HG02588 (cell line): ENCODE measurements around the gene OSBPL6.
"Not testable (repeated sequence)": the region's sequence is repeated elsewhere in the genome, so short reads cannot be mapped to it uniquely, and the experiment has no call there.

ENCODE experiments used
- ATAC-seq: cut with Tn5 transposase; IDR thresholded peaks from one replicate; pipeline ENCODE4 v1.9.1; 2021; ENCODE audit warnings: mild to moderate bottlenecking, moderate library complexity; ENCODE audit not compliant: unreplicated experiment

The OSBPL6 gene

DNA sequence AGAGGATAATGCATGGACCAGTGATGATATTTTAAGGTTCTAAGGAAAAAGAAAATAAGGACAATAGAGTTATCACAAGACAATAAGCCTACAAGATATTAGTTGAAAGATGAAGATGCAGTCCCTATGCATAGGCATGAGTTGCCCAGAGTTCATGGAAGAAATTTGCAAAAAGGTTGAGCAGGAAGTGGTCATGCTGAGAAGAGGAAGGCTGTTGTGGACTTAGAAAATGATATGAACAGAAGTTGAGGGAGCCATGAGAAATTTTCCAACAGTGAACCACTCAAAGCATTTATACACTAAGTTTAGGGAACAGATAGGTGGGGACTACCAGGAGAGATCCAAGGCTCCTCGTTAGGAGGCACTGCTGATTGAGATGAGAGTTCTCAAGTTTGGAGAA is 3.5 kb downstream of the OSBPL6 start:
- ATAC-seq, result no peak

DNA sequence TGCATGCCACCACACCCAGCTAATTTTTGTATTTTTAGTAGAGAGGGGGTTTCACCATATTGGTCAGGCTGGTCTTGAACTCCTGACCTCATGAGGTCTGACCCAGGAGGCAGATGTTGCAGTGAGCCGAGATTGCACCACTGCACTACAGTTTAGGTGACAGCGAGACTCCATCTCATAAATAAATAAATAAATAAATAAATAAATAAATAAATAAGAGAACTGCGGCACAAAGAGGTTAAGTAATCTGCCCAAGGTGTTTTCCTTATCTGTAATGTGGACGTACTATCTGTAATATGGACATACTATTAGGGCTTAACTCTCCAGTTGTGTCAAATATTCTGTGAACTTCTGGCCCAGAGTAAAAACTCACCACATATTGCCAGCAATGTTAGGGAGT is 4.1 kb downstream of the OSBPL6 start:
- not testable (repeated sequence) for ATAC-seq

DNA sequence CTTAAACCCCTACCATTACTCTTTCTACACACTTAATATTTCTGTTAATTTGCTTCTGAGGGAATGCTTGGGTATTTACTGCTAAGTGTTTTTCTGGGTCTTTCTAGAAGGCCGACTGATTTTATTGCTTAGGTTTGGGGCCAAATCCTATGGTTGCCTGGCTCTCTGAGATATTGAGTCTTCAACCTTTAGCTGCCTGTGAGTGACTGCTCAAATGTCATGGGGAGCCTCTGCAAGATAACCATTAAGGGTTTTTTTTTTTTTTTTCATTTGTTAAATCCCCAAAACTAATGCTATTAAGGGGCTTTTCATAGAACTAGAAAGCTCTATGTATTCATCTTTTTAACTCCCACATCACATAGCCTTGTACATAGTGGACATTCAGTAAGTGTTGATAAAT is 5.0 kb downstream of the OSBPL6 start:
- no peak for ATAC-seq

DNA sequence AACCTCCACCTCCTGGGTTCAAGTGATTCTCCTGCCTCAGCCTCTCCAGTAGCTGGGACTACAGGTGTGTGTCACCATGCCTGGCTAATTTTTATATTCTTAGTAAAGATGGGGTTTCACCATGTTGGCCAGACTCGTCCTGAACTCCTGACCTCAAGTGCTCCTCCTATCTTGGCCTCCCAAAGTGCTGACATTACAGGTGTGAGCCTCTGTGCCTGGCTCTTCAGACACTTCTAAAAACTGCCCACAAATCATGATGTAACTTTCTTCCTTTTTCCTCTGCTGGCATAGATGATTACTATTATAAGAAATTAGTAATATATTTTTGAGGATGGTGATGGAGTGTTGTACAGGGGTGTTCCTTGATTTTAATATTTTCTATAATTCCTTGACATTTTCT is 6.0 kb downstream of the OSBPL6 start:
- no peak for ATAC-seq

DNA sequence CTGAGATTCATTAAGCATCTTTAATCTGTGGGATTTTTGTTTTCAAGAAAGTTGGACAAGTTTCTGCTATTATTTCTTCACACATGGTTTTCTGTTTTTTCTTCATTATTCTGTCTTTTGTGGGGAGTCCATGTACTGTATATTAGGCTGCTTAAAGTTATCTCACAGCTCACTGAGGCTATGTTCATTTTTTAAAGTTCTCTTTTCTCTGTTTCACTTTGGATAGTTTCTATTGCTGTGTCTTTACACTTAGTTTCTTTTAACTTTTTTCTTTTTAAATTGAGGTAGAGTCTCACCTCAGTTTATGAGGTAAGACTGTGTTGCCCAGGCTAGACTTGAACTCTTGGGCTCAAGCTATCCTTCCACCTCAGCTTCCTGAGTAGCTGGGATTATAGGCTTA is 8.6 kb downstream of the OSBPL6 start:
- ATAC-seq, result no peak

DNA sequence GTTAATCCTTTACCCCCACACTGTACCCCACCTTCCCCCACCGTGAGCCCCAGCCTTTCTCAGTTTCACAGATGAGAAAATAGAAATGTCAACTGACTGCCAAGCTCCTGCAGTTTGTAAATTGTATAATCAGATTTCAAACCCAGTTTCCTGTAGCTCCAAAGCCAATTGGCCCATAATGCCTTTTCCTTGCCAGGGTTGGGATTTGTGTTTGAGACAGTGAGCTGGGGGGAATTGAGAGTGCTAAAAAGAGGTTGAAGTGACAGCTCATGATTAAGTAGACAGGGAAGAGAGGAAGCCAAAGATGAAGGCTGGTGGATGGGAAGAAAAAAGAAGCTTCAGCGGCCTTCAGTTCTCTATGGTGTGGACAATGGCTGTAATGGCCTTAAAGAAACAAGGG is 10.7 kb downstream of the OSBPL6 start:
- ATAC-seq, result no peak

DNA sequence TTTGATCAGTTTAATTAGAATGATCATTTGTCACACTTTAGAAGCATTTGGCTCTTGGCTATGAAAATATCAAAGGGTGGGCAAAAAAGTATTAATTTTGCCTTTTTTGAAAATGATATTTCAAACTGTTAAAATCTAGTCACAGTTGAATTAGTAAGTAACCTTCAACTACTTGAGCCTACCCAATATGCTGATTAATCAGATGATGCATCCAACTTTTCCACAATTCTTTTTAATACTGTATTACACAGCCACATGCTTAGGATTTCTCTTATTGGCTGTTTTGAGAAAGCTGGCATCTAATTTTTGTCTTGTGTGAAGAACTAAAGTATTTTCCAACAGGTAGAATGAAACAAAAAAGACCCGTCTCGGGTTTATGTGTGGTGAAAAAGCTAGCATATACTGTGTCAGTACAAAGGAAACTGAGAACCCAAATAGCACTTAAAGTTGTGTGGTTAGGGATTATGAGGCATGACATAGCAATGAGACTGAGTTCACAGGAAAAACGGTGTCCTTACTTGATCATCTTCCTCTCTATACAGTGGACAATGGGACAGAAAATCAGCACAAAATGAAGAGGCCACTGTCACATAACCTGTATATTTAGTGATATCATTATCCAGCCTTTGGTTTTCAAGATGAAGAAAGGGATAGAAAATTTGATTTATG is 11.7 kb downstream of the OSBPL6 start:
- no peak for ATAC-seq

DNA sequence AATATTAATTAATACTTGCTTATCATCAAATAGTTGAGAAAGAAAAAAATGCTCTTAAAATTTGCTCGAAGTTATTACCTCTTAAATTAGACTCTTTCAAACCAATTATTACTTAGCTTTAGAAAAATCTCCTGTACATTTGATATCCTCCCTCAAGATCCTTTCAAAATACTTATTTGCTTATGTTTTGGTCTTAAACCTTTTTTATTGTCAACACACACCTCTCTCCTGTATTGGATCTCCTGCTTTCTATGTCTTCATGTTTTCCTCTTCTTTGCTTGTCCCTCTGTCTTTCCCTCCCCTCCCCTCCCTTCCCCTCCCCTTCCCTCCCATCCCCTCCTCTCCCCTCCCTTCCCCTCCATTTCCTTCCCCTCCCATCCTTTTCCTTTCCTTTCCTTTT is 14.0 kb downstream of the OSBPL6 start:
- no peak for ATAC-seq

DNA sequence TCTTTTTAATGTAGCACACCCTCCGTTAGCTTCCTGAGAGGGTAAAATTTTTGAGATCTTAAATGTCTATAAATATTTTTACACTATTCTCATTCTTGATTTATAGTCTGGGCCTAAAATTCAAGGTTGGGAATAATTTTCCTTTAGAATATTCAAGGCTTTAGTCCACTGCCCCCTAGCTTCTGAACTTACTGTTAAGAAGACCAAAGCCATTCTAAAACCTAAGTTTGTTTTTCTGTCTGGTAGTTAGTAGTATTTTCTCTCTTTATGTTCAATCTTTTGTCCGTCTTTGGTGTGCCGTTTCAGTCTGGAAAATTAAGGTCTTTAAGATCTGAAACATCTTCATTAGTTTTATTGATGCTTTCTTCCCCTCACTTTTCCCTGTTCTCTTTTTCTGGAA is 14.5 kb downstream of the OSBPL6 start:
- no peak for ATAC-seq

DNA sequence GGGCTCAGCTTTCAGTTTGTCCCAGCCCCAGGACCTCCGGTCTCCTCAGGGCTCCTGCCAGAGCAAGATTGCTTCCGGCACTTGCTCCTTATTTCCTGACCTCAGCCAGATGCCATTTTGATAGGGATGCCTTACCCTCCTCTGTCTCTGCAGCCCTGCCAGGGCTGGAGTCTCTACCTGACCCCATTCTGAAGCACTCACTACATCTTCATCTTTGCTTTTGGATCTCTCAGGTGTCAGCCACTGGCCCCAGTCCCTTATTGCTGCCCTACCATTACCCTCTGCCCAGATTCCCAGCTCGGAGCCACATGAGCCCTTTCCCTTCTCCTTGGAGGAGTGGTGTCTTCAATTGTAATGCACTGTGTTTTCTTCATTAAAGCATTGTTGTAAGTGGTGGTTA is 17.1 kb downstream of the OSBPL6 start:
- ATAC-seq, result no peak

DNA sequence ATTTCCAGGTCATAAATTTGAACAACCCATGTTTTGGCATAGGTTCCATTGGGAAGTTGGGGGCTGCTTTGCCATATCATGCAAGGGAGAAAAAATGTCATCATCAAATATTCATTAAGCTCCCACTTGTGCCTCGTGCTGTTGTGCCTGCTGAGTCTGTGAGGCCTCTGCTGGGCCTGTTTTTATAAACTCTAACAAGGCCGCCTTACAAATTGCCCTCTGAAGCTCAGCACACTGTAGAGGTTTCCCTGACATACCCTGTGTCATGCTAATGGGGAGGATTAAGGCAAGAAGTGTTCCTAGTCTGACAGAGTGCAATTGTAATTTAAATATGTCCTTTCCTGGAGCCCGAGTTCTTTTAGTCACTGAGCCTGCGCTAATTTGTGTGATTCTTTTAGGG is 17.6 kb downstream of the OSBPL6 start:
- no peak for ATAC-seq

DNA sequence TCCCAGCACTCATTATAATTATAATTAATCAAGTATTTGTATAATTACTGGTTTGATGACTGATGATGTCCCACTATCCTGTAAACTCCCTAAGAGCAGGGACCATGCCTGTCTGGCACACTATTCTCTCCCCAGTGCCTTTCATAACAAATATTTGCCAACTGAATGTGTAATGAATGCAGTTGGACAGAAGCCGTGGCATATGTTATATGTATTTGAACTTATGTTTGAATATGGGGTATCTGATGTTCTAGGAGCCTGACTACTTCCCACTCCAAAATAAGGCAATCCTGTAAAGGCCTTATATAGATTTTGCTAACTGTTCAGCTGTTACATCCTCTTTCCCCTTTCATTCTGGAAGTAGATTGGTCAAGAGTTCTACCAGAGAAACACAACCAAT is 19.7 kb downstream of the OSBPL6 start:
- ATAC-seq, result no peak

DNA sequence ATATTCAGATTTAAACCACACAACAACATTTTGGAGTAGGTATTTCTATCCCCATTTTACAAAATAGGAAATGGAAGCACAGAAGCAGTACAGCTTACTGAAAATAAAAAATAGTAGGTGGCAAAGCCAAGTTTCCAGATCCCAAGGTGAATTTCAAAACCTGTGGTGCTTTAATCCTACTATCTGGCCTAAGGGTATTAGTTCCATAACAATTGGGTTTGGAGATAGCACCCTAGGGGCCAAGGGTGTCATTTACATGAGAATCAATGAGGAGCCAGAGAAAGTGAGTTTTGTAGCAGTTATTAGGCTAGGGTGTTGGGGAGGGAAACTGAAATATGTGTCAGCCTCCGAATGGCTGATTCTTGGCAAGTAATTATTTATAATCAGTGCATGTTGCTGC is 24.9 kb downstream of the OSBPL6 start:
- ATAC-seq, result no peak

DNA sequence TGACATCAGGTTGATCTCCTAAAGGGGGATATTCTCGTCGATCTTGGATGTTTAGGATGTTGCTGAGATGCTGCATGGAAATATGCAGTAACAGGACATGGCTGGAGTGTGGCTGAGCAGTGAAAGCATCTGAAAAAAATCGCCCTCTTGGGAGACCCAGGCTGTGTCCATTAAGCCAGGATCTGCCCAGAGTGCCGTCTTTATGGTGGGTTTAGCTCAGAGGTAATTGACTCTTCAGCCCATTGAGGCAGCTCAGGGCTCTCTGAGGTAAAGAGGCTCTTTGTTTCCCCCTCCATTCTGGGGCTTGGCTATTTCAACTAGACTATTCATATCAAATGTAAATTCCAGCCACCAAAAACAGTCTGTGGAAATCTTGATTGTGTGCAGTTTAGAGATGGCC is 26.5 kb downstream of the OSBPL6 start:
- ATAC-seq, result no peak

DNA sequence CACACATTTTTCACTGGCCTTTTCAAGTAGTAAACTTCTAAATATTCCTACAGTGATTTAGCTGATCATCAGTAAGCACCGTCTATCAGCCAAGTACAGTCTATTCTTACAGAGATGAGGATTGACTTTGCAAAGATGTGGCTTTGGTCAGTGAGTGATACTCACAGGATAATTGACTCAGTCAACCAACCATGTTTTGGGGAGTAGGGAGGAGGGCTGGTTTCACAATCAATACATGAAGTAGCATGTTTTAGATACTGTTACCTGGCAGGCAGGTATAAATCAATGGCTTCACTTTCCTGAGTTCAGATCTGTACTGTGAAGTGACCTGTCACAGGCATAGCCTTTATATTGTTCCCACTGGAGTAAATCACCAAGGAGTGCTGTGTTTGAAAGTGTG is 27.2 kb downstream of the OSBPL6 start:
- ATAC-seq, result no peak

DNA sequence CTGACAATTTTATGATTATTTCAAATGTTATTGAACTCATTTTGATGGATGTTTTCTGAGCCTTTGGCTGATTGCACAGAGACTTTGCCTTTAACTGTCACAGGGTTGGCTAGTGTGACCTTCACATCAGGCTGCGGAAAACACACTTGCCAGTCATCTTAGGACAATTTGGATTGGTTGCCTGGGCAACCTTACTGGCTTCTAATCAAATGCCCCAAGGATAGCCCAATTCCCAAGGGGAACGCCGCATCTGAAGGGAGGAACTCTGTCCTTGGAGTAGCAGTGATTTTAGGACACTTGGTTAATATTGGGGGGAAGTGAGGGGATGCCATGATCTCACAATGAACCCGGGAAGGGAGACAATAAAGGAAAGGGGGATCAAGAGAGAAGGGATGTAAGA is 29.5 kb downstream of the OSBPL6 start:
- no peak for ATAC-seq

DNA sequence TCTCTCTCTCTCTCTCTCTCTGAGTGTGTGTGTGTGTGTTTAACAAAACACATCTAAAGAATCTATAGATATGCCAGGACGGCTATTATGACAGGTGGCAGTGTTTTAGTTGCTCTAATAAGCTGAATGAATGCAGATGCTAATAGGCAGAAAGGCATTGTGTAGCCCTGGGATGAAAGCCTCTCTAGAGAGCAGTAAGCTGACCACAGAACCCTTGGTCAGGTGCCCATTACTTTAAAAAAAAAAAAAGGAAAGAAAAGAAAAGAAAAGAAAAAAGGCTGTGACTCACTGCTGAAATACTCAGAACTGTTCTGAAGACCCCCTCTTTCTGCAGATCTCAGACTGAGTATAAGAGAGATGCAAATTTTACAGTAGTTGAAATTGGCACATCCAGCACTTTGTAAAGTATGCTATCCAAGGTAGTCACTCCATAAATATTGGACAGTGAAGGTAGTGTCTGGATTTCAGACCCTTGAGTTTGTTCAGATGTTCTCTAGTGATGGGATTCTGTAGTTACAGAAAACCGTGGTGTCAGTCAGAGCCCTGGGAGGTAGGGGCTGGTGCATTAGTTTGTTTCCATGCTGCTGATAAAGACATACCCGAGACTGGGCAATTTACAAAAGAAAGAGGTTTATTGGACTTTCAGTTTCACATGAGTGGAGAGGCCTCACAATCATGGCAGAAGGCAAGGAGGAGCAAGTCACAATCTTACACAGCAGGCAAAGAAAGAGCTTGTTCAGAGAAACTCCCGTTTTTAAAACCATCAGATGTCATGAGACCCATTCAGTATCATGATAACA is 30.9 kb downstream of the OSBPL6 start:
- ATAC-seq, result no peak

DNA sequence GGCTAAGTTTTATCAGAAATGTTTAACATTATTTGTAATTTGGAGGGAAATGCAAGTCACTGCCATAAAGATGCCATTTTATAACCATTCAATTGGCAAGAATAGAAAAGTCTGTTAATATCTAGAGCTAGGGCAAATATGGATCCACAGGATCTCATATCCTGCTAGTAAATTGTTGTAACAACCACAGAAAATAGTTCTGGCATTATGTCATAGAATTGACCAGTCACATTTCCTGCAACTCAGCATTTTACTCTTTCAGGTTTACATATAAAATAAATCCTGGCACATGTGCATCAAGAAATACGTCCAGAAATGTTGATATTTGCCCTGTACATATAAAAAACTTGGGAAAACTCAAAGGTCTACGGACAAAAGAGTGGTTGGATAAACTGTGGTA is 32.9 kb downstream of the OSBPL6 start:
- ATAC-seq, result no peak

DNA sequence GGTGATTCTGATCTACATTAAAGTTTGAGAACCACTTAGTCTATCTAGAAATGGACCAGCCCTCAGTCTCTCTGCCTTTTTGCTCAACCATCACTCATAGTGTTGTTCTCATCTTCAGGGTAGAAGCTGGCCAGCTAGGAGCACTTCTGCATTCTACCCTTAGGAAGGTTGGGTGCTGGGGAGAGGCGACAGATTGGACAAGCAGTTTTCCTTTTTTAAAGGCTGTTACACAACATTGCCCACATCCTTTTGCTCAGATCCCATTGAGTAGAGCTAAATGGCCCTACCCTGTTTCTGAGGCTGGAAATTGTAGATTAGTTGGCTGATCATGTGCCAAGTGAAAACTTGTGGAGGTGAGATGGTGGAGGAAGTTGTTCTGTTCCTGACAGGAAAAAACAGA is 35.6 kb downstream of the OSBPL6 start:
- ATAC-seq, result no peak

DNA sequence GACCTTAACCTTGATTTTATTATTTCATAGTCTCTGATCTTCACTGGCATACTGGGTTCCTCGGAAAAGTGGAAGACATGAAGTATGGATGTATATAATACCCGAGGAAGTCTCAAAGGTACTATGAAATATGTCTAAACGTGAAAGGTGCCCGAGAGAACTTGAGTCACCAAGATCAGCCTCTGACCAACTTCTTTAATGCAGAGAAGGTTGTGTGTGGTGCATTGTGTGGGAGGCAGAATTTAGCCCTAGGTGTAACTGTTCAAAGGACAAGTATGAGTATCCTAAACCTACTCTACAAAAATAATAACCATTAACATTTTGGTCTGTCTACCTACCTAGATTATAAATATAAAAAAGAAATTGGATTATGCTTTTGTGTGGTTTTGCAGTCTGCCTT is 36.1 kb downstream of the OSBPL6 start:
- no peak for ATAC-seq

DNA sequence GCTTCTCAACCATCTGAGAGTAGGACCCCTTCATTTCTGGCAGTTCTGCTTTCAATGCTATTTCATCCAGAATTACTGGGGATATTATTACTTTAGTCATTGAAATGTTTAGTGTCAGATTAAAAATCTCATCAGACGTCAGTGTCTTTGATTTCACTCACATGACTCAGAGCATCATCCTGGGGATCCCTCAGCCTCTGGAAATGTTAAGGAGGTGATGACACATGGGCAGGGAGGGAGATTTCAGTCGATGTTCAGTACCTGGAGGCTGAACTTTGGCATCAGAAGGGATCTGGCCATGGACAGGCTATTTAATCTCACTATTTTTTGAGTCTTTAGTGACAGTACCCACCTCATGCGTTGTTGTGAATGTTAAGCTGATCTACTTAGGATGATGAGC is 39.1 kb downstream of the OSBPL6 start:
- no peak for ATAC-seq

DNA sequence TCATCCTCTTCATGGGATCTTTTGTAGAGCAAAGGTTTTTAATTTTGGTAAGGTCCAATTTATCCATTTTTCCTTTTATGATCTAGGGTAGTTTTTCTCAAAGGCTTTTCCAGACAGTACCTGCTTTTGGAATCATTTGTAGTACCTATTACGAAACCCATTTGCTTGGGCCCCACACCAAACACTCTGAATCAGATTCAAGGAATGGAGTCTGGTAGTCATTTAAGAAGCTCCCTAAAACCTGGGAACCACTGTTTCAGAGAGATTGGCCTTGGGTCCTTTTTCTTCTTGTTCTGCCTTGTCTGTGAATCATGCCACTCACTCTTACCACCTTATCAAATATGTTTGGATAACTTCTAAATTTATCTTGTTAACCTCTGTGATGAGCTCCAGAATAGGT is 40.3 kb downstream of the OSBPL6 start:
- no peak for ATAC-seq
